Hindlimb muscle (tissue), 1 donor: ENCODE data around the gene FAM76A. TPM values are rescaled to one million over a fixed set of nuclear protein-coding genes. Genes with fewer than 3 reads are reported as not detected.
"Not testable (repeated sequence)": the region's sequence is repeated elsewhere in the genome, so short reads cannot be mapped to it uniquely, and the experiment has no call there.

Source experiments
- DNase-seq: peaks from one replicate; pipeline ENCODE4 v3.0.0-alpha.2; 2013
- polyA plus RNA-seq: library from polyadenylated mRNA; unstranded; fragments of 120-200 nt; gene quantifications from one replicate; pipeline ENCODE4 v1.2.1, GENCODE V29; 2013; ENCODE audit not compliant: insufficient read length

FAM76A gene
- polyA plus RNA-seq, 1 donor = 27.9 TPM

DNA sequence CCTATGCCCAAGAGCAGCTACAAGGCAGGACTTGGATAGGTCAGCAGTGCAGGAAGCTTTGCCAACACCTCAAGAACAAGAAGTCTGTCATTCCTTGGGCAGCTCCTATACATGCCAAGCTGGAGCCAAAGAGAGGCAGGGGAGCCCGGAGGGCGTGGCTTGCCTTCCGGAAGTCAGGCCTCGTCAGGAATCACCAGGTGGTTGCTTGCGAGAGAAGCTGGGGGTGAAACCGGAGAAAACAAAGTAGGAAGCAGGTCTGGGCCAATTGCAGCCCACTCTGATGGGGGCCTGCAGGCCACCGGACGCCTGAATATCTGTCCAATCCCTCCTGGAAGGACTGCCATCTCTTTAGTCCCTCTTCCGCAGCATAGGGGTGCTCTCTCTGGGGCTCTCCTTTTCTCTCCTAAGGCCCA is 794 bp upstream of the FAM76A start:
- DNase-seq = peak; percentile 40

DNA sequence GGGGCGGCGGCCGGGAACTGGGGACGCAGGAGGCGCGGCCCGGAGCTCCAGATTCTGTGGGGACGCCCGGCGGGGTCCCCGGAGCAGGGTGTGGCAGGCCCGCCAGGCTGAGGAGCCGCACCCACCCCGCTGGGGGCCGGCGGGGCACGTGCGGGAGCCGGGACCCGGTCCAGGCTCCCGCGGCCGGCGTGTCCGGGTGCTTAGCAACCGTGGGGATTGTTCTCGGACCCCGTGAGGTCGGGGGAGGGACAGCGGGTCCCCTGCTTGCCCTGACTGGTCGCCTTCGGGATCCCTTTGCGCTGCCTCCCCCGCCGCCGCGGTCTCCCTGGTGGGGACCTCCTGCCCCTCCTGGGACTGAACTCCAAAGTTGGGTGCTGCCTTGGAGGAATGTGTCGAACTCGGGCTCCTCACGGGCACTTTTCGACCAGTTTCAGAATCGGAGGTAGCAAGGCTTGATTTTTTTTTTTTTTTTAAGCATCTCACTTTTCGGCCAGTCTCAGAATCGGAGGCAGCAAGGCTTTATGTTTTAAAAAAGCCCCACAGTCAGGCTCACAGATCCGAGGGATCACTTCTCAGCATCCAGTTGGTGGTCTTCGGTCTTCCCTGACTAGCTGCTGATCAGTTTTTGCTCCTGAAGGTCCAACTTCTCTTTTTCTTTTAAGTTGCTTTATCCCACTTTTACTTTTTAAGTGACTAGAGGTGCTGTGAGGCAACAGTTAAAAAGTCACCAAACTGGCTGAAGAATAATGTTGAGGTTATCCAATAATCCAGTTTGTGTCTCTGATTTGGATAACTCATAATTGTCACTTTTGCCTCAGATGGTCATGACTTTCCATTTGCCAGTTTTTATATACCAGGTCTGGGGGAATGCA is 648 bp downstream of the FAM76A start:
- no peak for DNase-seq

DNA sequence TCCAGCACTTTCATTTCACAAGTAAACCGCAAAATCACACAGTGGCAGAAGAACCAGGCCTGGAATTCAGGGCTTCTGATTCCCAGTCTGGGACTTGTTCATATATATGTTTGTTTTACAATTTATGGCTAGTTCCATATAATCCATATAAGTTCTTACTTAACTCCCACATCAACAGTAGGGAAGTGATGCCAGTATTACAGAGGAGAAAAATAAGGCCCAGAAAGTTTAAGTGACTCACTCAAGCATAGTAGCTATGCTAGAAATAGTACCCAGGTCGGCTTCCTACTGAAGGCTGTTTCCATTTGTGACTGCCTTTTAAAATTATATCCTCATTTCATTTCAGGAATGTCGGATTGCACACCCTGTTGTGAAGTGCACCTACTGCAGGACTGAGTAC is 1.4 kb downstream of the FAM76A start:
- DNase-seq = no peak

DNA sequence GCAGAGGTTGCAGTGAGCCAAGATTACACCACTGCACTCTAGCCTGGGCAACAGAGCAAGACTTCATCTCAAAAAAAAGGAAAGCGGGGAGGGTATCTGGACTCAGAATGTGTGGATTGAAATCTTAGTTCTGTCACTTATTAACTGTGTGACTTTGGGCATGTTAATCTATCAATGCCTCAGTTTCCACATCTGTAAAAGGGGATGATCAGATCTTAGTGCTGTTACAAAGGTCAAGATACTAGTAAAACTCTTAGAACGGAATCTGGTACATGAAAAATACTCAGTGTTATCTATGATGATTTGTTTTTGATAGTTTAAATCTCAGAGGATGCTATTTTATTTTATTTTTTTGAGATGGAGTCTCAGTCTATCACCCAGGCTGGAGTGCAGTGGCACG is 10.5 kb downstream of the FAM76A start:
- DNase-seq = no peak

DNA sequence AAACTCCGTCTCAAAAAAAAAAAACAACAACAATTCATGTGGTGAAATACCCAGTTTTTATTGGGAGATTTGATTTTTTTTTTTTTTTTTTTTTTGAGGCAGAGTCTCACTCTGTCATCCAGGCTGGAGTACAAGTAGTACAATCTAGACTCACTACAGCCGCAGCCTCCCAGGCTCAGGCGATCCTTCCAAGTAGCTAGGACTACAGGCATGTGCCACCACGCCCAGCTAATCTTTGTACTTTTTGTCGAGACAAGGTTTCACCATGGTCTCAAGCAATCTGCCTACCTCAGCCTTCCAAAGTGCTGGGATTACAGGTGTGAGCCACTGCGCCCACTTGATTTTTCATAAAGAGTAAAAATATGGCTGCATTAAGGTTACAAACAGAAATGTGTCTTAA is 15.4 kb downstream of the FAM76A start:
- no peak for DNase-seq

DNA sequence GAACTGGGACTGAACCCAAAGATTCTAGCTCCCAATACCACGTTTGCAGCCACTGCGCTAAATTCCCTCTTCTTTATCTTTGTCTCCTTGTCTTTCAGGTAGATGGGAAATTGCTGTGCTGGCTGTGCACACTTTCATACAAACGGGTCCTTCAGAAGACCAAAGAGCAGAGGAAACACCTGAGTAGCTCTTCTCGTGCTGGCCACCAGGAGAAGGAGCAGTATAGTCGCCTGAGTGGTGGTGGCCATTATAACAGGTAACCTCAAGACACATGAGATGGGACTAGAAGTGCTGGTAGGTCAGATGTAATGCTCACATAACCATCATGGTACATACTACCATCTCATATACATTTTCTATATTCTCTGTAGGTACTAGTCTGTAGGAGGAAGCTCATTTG is 18.8 kb downstream of the FAM76A start:
- no peak for DNase-seq

DNA sequence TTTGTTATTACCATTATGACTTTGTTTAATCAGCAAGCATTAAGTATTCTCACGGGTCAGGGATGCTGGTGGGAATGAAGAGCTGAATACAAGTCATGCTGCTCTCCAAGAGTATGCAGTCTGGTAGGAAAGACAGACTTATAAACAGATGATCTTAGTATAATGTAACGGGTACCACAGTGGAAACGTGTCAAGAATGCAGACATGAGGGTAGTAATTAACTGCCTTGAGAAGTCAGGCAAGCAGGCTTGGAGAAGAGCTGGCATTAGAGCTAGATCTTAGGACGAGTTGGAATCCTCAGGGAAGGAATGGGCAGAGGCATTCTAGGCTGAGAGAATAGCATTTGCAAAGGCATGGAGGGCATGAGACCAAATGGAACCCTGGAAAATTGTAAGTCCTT is 19.7 kb downstream of the FAM76A start:
- no peak for DNase-seq

DNA sequence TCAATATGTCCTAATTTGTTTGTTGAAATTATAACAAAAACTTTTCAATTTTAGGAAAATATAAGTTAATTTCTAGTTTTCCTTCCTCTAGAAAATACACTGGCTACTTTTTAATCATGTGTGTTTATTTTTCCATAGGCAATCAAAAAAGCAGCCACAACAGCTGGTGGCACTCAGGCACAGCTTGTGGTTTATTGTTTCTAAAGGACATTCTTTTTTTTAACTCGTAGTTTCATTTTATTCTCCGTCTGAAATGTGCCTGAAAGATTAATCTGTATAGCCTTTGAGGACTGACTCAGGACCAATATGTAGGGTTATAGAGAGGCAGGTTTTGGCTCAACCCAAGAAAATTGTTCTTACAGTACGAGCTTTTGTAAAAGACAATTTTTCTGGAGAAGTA is 26.6 kb downstream of the FAM76A start:
- DNase-seq = no peak

DNA sequence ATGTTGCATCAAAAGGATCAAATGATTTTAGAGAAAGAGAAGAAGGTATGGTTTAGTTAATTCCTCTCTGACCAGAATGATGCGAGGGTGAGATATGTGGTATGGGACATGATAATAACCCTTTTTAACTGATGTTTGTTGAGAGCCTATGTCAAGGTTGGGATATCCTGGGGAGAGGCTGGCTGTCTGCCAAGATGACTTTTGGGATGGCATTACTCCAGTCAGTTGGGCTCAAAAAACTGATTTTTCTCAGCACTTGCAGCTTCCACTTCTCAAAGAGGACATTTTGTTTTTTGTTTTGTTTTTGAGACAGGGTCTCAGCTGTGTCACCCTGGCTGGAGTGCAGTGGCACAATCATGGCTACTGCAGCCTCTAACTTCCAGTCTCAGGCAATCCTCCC is 29.5 kb downstream of the FAM76A start:
- DNase-seq = no peak

DNA sequence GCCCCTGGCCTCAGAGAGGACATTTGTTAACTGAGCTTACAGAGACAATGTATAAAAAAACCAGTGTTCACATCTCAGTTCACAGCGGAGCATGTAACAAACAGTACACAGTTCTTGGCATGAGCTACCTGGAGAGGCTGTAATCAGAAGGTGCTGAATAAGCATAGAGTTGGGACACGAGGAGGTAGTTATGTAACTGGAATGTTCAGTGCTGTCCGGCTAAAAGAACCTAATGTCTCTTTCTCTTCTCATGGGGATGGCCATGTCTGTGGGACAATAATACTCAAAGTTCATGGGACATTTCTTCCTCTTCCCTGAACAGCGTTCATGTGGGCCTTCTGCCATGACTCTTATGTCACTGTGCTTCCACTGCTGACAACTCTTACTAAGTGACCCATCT is 30.1 kb downstream of the FAM76A start:
- DNase-seq = no peak

DNA sequence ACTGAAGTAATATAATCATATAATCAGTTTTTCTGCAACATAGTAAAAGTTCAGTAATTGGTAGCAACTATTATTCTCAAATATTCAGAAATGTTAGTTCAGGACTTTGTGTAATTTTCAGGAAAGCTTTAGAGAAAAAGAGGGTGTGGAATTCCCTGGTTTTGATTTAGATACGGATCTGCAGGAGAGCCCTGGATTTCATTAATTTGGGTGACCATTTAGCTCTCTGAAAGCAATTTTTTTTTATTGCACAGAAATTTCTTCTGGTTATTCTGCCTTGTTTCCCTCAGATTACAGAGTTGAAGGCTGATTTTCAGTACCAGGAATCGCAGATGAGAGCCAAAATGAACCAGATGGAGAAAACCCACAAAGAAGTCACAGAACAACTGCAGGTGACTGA is 33.5 kb downstream of the FAM76A start:
- no peak for DNase-seq

DNA sequence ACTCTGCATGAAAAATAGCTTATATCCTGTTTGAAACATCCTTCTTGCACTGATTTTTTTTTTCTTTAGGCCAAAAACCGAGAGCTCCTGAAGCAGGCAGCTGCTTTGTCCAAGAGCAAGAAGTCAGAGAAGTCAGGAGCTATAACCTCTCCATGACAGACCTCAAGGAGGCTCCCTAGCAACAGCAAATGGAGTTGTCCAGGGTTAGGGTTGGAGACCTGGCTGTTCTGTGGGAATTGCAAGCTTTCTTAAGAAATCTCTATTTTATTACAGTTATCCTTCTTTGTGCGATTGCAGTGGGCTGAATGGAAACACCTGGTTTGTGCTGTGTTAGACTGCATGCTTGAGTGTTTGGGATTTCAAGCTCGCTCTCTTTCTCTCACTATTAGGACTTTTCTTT is 34.7 kb downstream of the FAM76A start:
- DNase-seq = no peak

DNA sequence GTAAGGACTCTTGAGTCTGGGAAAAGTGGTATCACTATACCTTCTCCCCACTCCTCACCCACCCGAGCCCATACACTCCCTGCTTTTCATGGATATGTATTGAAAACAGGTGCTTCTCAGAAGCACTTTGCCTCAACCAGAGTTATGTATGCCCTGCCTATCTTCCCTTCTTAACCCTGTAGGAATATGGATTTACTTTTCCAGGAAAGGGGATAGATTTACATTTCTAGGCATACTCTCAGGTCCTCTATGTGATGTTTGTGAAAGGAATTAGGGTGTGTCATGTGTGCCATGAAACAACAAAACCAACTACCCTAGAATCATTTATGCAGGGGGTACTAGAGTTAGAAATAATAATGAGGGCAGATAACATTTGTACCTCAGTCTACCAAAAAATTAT is 36.3 kb downstream of the FAM76A start:
- no peak for DNase-seq

DNA sequence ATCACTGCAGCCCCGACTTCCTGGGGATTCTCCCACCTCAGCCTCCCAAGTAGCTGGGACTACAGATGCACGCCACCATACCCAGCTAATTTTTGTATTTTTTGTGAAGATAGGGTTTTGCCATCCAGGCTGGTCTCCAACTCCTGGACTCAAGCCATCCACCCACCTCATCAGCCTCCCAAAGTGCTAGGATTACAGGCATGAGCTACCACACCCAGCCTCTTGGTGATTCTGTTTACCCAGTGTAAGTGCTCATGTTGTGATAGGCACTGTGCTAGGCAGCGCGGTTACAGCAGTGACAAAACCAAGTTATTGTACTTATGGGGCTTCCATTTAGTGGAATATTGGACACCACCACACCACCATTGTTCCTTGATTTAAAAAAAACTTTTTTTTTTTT is 37.6 kb downstream of the FAM76A start:
- DNase-seq = no peak

DNA sequence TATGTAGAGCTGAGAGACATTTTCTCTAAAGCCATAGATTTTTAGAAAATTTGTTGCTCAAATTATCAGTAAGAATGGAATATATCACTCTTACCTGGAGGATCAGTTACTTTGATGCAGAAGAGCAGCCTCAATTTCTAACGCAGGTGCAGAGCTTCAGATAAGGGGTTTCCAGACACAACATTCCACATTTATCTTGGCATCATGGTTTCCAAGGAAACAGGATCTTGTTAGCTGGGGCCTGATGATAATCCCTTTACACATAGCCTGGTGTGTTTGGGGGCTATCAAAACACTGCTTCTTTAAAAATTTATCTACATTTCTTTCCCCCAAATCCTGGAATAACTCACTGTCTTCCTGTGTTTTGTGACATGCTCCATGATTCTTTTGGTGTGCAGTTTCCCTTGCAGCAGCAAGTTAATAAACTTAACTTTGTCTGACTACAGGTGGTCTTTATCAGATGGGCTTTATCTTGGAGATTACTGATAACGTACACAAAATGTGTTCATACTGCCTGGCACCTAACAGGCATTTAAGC is 44.6 kb downstream of the FAM76A start:
- DNase-seq = no peak

DNA sequence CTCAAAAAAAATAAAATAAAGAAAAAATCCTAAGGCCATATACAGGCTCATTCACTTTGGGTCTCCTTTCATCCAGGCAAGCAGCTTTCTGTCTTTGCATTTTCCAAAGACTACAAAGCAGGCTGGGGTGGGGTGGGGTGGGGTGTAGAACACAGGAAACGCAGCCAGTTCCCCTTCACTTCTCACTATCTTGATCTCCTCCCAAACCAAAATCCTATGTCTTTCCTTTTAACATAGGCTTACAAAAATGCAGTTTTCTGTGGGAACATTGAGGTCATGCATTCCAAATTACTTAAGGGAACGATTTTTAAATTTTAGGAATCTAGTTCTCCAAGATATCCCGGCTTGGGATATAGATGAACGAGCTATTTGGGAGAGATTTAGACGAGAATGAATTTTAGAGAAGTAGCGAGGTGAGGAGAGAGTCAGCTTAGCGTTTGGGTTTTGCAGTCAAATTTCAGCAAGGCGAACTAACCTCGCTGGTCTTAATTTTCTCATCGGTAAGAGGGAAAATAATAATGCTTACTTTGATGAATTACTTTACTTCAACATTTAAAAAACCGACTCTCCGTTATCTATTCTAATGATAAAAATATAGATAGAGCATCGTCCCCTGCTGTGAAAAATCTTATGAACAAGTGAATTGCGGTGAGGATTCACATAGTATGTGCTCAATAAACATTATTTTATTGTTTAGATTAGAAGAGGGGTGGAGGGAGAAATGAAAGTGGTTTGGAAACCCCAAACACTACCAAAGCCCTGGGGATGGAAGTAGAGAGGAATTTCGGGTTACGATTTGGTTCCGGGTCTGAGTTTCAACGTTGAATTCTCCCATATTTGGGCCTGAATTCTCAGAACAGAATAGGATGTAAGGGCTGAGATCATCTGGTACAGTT is 46.5 kb downstream of the FAM76A start:
- DNase-seq = peak; percentile 32

DNA sequence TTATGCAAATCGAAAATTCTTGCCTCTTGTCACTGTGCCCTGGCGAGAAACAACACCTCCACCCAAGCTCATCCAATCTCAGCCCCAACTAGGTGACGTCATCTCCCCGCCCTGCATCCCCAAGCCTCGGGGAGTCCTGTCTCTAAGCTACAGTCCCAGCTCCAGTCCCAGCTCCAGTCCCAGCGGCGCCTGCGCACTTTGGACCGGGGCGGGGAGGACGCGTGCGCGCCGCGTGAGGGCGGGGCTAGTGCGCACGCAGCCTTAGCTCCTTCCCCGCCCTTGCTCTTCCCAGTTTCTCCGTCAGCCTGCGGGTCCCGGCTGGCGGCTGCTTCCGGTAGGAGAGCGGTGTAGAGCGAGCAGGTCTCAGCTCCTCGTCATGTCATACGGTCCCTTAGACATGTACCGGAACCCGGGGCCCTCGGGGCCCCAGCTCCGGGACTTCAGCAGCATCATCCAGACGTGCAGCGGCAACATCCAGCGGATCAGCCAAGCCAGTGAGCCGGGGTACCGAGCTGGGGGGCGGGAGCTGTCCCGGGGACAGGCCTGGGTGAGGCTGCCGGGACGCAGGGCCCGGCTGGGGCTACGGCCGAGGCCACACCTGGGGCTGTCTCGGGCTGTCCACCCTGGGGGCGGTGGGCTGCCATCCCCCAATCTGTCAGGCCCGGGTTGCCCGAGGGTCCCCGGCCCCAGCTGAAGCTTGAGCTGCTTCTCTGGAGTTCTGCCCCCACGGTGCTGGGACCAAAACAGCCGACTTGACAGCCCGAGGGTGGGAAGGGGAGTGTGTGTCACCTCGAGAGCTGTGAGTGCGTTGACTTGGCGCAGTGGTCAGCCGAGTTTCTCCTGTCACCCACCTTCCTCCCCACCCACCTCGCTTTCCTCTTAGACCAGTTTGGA is 47.4 kb downstream of the FAM76A start, which contains the start of gene STX12:
Gene STX12 (plus strand): TSS at position 288 of the 894 bp plus-strand sequence. CDS start 89 bp downstream, at position 377.
- peak; percentile 100 for DNase-seq

DNA sequence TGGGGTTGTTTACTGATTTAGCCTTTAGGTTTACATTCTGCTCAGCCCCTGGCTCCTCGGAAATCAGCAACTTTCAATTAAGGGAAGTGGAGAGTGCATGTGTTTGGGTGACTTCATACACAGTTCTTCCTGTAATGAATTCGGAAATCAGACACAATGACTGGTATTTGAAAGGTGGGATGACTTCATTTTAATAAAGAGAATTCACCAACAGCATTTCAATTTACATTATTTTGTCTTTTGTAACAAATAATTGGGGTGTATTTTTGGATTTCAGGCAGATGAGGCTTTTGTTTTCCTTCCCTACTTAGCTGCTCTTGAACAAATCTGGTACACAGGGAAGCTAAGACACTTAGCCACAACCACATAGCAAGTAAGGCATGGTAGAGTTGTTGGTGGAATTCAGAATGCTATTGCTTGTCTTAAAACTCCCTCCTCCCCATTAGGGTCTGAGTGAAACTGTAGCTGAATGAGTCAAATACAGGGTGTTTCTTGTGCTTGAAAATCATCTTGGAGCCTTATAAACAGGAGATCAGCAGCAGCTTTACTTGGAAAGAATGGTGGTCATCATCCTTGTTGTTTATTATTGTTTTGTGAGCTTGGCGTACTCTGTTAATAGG is 48.2 kb downstream of the FAM76A start:
- peak; percentile 18 for DNase-seq

DNA sequence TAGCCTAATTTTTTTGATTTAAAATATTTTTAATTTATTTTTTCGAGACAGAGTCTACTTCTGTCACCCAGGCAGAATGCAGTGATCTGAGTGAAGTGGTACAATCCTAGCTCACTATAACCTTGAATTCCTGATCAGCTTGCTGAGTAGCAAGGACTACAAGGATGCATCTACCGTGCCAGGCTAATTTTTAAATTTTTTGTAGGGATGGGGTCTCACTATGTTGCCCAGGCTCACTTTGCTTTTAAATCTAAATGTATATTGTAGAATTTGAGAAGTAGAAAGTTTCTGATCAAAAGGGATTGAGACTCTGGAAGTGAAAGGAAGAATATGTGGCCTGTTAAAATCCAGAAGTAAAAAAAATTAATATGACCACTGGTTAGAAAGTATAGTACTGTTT is 48.9 kb downstream of the FAM76A start:
- no peak for DNase-seq

DNA sequence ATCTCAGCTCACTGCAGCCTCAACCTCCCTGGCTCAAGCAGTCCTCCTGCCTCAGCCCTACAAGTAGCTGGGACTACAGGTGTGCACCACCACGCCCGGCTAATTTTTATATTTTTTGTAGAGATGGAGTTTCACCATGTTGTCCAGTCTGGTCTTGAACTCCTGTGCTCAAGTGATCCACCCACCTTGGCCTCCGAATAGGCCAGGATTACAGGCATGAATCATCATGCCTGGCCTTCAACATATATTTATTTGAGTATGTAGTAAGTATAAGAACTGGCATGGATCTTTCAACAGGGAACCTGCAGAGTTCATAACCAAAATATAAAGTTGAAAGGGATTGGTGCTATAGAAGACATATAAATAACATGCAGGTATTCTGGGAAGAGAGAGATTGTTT is 49.6 kb downstream of the FAM76A start:
- not testable (repeated sequence) for DNase-seq

DNA sequence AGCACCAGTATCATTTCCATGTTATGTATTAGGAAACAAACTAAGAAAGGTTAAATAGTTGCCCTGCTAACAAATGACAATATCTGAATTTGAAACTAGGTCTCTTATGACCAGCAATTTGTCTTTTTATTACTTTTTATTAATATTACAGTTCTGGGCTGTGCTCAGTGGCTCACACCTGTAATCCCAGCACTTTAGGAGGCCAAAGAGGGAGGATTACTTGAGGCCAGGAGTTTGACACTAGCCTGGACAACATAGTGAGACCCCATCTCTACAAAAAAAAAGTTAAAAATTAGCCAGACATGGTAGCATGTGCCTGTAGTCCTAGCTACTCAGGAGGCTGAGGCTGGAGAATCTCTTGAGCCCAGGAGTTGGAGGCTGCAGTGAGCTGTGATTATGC is 50.5 kb downstream of the FAM76A start:
- DNase-seq = not testable (repeated sequence)

DNA sequence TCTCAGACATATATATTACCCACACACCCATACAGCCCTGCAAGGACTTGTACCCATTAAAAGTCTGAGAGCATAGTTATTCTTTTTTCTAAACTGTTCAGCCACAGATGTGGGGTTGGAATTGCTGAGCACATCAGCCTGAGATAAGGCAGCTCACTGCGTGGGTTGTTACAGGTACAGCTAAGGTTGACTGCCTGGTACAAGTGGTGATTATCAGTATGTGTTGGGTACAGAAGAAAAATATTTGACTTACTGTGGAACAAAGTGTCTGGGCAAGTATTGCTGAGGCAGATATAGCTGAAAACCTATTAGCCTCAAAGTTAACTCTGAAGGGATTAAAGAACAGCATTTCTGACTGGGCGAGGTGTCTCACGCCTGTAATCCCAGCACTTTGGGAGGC is 52.3 kb downstream of the FAM76A start:
- DNase-seq = no peak
